Neuronal stem cell (in vitro differentiated cells): ENCODE data around the gene ARHGAP5.

Experiments
- DNase-seq: peaks from one replicate; pipeline ENCODE4 v3.0.0-alpha.2; 2013; ENCODE audit warnings: low spot score
- H2AFZ ChIP-seq: one replicate; pipeline ENCODE4 v1.6.1; 2013; ENCODE audit warnings: mild to moderate bottlenecking, low read length, inconsistent platforms
- H2AK5ac ChIP-seq: 2 replicates; pipeline ENCODE4 v1.6.1; 2013; ENCODE audit warnings: low read depth, mild to moderate bottlenecking, inconsistent platforms, low read length, moderate library complexity, mixed read lengths
- H2BK120ac ChIP-seq: 2 replicates; pipeline ENCODE4 v1.6.1; 2013; ENCODE audit warnings: low read depth, mild to moderate bottlenecking, inconsistent platforms, low read length, moderate library complexity, mixed read lengths
- H2BK12ac ChIP-seq: one replicate; pipeline ENCODE4 v1.6.1; 2013; ENCODE audit warnings: low read length, inconsistent platforms
- H2BK15ac ChIP-seq: 2 replicates; pipeline ENCODE4 v1.6.1; 2013; ENCODE audit warnings: mild to moderate bottlenecking, low read length, inconsistent platforms, mixed read lengths
- H2BK5ac ChIP-seq: one replicate; pipeline ENCODE4 v1.6.1; 2013; ENCODE audit warnings: inconsistent platforms, mild to moderate bottlenecking, low read length, moderate library complexity
- H3K14ac ChIP-seq: one replicate; pipeline ENCODE4 v1.6.1; 2013; ENCODE audit warnings: low read length, inconsistent platforms
- H3K18ac ChIP-seq: 2 replicates; pipeline ENCODE4 v1.6.1; 2013; ENCODE audit warnings: low read length, inconsistent platforms
- H3K23ac ChIP-seq: 2 replicates; pipeline ENCODE4 v1.6.1; 2013; ENCODE audit warnings: low read depth, mild to moderate bottlenecking, mixed read lengths, low read length, inconsistent platforms; ENCODE audit not compliant: poor library complexity
- H3K27ac ChIP-seq: replicated peaks from 3 replicates; pipeline ENCODE4 v1.5.1; 2013; ENCODE audit warnings: low read length, inconsistent platforms
- H3K27me3 ChIP-seq, 3 experiments: 2 replicates each; pipeline ENCODE4 v1.6.1; 2013; ENCODE audit warnings: low read length in 3 of 3, mild to moderate bottlenecking in 2 of 3, inconsistent platforms in 1 of 3, low read depth in 1 of 3, mixed read lengths in 1 of 3, moderate library complexity in 1 of 3; ENCODE audit not compliant: control insufficient read depth in 3 of 3, insufficient read depth in 3 of 3
- H3K36me3 ChIP-seq, 2 donors: replicated peaks in 1 of 2; 2 replicates each; pipeline ENCODE4 v1.6.1; 2013; ENCODE audit warnings: low read length in 2 of 2; ENCODE audit not compliant: control insufficient read depth in 2 of 2, insufficient read depth in 2 of 2
- H3K4ac ChIP-seq: 2 replicates; pipeline ENCODE4 v1.6.1; 2013; ENCODE audit warnings: inconsistent platforms, mild to moderate bottlenecking, low read length, moderate library complexity
- H3K4me1 ChIP-seq, 2 donors: 1 replicate in 1 of 2; 2 replicates in 1 of 2; pipeline ENCODE4 v1.6.1; 2013; ENCODE audit warnings: low read length in 2 of 2, low read depth in 1 of 2; ENCODE audit not compliant: control insufficient read depth in 2 of 2, insufficient read depth in 1 of 2
- H3K4me2 ChIP-seq: one replicate; pipeline ENCODE4 v1.6.1; 2013; ENCODE audit warnings: mild to moderate bottlenecking, low read length, inconsistent platforms; ENCODE audit not compliant: insufficient read depth, poor library complexity, severe bottlenecking
- H3K4me3 ChIP-seq, 2 donors: 2 replicates each; pipeline ENCODE4 v1.5.1; 2013; ENCODE audit warnings: low read length in 2 of 2, mild to moderate bottlenecking in 2 of 2, inconsistent platforms in 1 of 2, moderate library complexity in 1 of 2
- H3K79me1 ChIP-seq: one replicate; pipeline ENCODE4 v1.6.1; 2013; ENCODE audit warnings: low read depth, mild to moderate bottlenecking, inconsistent platforms, low read length, moderate library complexity
- H3K9ac ChIP-seq: one replicate; pipeline ENCODE4 v1.6.1; 2013; ENCODE audit warnings: mild to moderate bottlenecking, low read depth, low read length, inconsistent platforms; ENCODE audit not compliant: poor library complexity
- H3K9me3 ChIP-seq, 2 donors: replicated peaks in 1 of 2; 2 replicates each; pipeline versions ENCODE3 to v1.6.1; 2013; ENCODE audit warnings: low read length in 2 of 2, mild to moderate bottlenecking in 2 of 2, inconsistent platforms in 1 of 2, low read depth in 1 of 2, mixed read lengths in 1 of 2, moderate library complexity in 1 of 2; ENCODE audit not compliant: control insufficient read depth in 2 of 2, insufficient read depth in 1 of 2
- H4K8ac ChIP-seq: one replicate; pipeline ENCODE4 v1.6.1; 2013; ENCODE audit warnings: low read depth, mild to moderate bottlenecking, inconsistent platforms, low read length, moderate library complexity
- H4K91ac ChIP-seq: one replicate; pipeline ENCODE4 v1.6.1; 2013; ENCODE audit warnings: low read length, low read depth, mild to moderate bottlenecking, inconsistent platforms; ENCODE audit not compliant: poor library complexity
- WGBS, 2 donors: extraction: QIAGEN DNeasy Blood & Tissue Kit; methylation state at CpG; one replicate each; pipeline ENCODE4 v1.1.7; 2013; ENCODE audit warnings: missing lambda C conversion rate in 2 of 2, mixed read lengths in 1 of 2; ENCODE audit not compliant: insufficient read length in 2 of 2, insufficient replicate concordance in 1 of 2; ENCODE audit errors: extremely low coverage in 2 of 2; 5-methylcytosine and 5-hydroxymethylcytosine counted together

The ARHGAP5 gene

DNA sequence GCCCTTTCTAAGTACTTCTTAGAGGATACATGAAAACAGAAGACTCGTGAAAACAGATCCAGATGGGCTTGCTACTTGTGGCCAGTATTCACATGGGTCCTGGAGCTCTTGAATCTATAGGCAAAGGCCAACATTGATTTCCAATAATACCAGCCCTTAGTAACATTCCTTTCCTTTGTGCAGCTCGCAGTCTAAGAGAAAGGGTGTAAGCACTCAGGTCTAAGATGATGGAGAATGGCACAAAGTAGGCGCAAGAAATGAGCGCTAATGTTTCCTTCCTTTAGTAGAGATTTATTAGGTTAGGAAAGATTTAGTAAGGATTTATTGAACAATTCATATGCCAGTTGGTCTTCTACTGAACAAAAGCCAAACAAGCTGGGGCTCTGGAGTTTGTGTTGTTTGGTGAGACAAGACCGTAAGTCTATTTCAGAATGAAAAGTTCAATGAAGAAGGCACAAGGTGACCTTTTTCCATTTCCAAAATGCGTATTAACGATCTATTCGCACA, 125.4 kb downstream of the ARHGAP5 start:
- Histone ChIP-seq H4K8ac (no peak overlapping the region), H2BK12ac (no peak overlapping the region), H2AK5ac (no peak overlapping the region), H3K9me3 (no peaks in the 10 kb centered on the region), H2BK120ac (no peak overlapping the region), H2BK15ac (no peak overlapping the region), H3K9ac (no peak overlapping the region), H3K4me2 (peak overlapping the region; percentile 88), H3K4ac (no peak overlapping the region), H3K27ac (no peak overlapping the region), H3K4me3 (peak overlapping the region; percentile 88 to 95), H3K14ac (no peak overlapping the region), H4K91ac (no peak overlapping the region), H2AFZ (peak overlapping the region; percentile 99), H3K79me1 (no peaks in the 10 kb centered on the region), H3K27me3 (peaks cover 0 to 38% (median 0%) of the 10 kb centered on the region in 3 experiments), H3K4me1 (no peaks in the 10 kb centered on the region), H3K23ac (no peak overlapping the region), H3K36me3 (no peaks in the 10 kb centered on the region), H2BK5ac (no peak overlapping the region), H3K18ac (no peak overlapping the region)
- peak; percentile 33 for DNase-seq
- whole genome bisulfite sequencing, 2 donors: no CpG with 5 or more reads among the region's 8 CpGs

- DNase-seq: peak; percentile 90
- no peak within 1 kb of the TSS for H2AK5ac ChIP-seq
- no peaks in the 10 kb centered on the region for H3K4me1 ChIP-seq
- H3K27ac ChIP-seq: no peak within 1 kb of the TSS
- H4K8ac ChIP-seq: no peak within 1 kb of the TSS
- peak within 1 kb of the TSS; percentile 88 for H3K4me2 ChIP-seq
- no peak within 1 kb of the TSS for H2BK120ac ChIP-seq
- WGBS, 2 donors: no CpG with 5 or more reads among the region's 57 CpGs
- H3K9me3 ChIP-seq: no peaks in the 10 kb centered on the region
- no peak within 1 kb of the TSS for H2BK12ac ChIP-seq
- no peak within 1 kb of the TSS for H3K23ac ChIP-seq
- no peak within 1 kb of the TSS for H3K4ac ChIP-seq
- H2BK5ac ChIP-seq: no peak within 1 kb of the TSS
- peak within 1 kb of the TSS; percentile 88 to 95 for H3K4me3 ChIP-seq
- H3K18ac ChIP-seq: peak within 1 kb of the TSS; percentile 78
- no peak within 1 kb of the TSS for H4K91ac ChIP-seq
- H2AFZ ChIP-seq: peak within 1 kb of the TSS; percentile 99
- H3K14ac ChIP-seq: no peak within 1 kb of the TSS
- peaks cover 0 to 43% (median 0%) of the 10 kb centered on the region in 3 experiments for H3K27me3 ChIP-seq
- H3K36me3 ChIP-seq: no peaks in the 10 kb centered on the region
- H3K79me1 ChIP-seq: no peaks in the 10 kb centered on the region
- no peak within 1 kb of the TSS for H2BK15ac ChIP-seq
- H3K9ac ChIP-seq: peak within 1 kb of the TSS; percentile 82
Measured at GRCh38 chr14:32202998-32203882, 126.1 kb downstream of the ARHGAP5 start, which contains the start of gene RNU6-8. TSS of gene RNU6-8 (minus strand) at chr14:32203269.

- no peaks in the 10 kb centered on the region for H3K36me3 ChIP-seq
- no peak overlapping the region for H2BK5ac ChIP-seq
- no peak overlapping the region for H2AK5ac ChIP-seq
- H3K4me1 ChIP-seq: no peaks in the 10 kb centered on the region
- peak overlapping the region; percentile 29 for H3K4me2 ChIP-seq
- peak overlapping the region; percentile 76 to 88 for H3K4me3 ChIP-seq
- H4K91ac ChIP-seq: no peak overlapping the region
- H3K9ac ChIP-seq: no peak overlapping the region
- H3K27ac ChIP-seq: no peak overlapping the region
- H3K79me1 ChIP-seq: no peaks in the 10 kb centered on the region
- no peaks in the 10 kb centered on the region for H3K9me3 ChIP-seq
- no peak overlapping the region for H2BK120ac ChIP-seq
- H3K18ac ChIP-seq: no peak overlapping the region
- H3K23ac ChIP-seq: no peak overlapping the region
- H2BK15ac ChIP-seq: no peak overlapping the region
- peak; percentile 29 for DNase-seq
- WGBS, 2 donors: no CpG with 5 or more reads among the region's 14 CpGs
- no peak overlapping the region for H3K14ac ChIP-seq
- no peak overlapping the region for H4K8ac ChIP-seq
- H3K4ac ChIP-seq: no peak overlapping the region
- peak overlapping the region; percentile 94 for H2AFZ ChIP-seq
- no peak overlapping the region for H2BK12ac ChIP-seq
- peaks cover 0 to 49% (median 0%) of the 10 kb centered on the region in 3 experiments for H3K27me3 ChIP-seq
Measured at GRCh38 chr14:32203928-32204357, 126.8 kb downstream of the ARHGAP5 start.

- no peak overlapping the region for H3K23ac ChIP-seq
- no peak overlapping the region for H3K4ac ChIP-seq
- no peak overlapping the region for H3K14ac ChIP-seq
- no peak overlapping the region for H2BK12ac ChIP-seq
- H2AK5ac ChIP-seq: no peak overlapping the region
- no peak overlapping the region for H2AFZ ChIP-seq
- H3K4me2 ChIP-seq: no peak overlapping the region
- no peak overlapping the region for H4K91ac ChIP-seq
- no peak for DNase-seq
- no peak overlapping the region for H3K4me3 ChIP-seq
- no peak overlapping the region for H3K9ac ChIP-seq
- H3K4me1 ChIP-seq: no peaks in the 10 kb centered on the region
- H3K27me3 ChIP-seq: peaks cover 0 to 54% (median 0%) of the 10 kb centered on the region in 3 experiments
- no CpG with 5 or more reads among the region's 3 CpGs for WGBS, 2 donors
- H3K27ac ChIP-seq: no peak overlapping the region
- H2BK15ac ChIP-seq: no peak overlapping the region
- no peak overlapping the region for H4K8ac ChIP-seq
- no peak overlapping the region for H2BK120ac ChIP-seq
- H3K18ac ChIP-seq: no peak overlapping the region
- H2BK5ac ChIP-seq: no peak overlapping the region
- no peaks in the 10 kb centered on the region for H3K9me3 ChIP-seq
- H3K36me3 ChIP-seq: no peaks in the 10 kb centered on the region
- no peaks in the 10 kb centered on the region for H3K79me1 ChIP-seq
Measured at GRCh38 chr14:32205554-32205953, 128.4 kb downstream of the ARHGAP5 start.
